C4-2B (cell line): ENCODE measurements around the gene NHS.

Experiments
- H3K27ac ChIP-seq: fragments of 450-650 bp; 2 replicates; pipeline ENCODE4 v1.5.1; 2017
- ZFX ChIP-seq: fragments of 450-650 bp; IDR thresholded peaks from 2 replicates; pipeline ENCODE4 v1.6.1; 2017
- TF ChIP-seq, protein P1 (sequence below): fragments of 450-650 bp; conservative IDR thresholded peaks from 2 replicates; pipeline ENCODE4 v1.5.1; 2017; ENCODE audit warnings: mild to moderate bottlenecking

Gene NHS

DNA sequence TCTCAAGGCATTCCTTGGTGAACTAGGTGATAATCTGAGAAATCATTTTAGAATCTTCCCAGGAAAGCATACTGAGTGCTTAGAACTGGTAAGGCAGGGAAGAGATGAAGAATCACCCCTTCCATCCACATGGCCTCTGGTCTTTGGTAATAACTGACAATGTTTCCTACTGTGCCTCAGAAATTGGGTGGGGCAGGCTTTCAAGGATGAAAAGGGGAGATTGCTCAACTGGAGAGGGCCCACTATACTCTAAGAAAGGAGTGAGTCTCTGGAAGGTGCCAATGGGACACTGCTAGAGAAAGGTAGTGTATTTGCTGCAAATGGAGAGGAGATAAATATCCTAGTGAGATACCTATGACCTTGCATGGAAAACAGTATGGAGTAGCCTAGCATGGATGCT lies 227.2 kb downstream of the NHS start:
- TF ChIP-seq, protein P1, sequence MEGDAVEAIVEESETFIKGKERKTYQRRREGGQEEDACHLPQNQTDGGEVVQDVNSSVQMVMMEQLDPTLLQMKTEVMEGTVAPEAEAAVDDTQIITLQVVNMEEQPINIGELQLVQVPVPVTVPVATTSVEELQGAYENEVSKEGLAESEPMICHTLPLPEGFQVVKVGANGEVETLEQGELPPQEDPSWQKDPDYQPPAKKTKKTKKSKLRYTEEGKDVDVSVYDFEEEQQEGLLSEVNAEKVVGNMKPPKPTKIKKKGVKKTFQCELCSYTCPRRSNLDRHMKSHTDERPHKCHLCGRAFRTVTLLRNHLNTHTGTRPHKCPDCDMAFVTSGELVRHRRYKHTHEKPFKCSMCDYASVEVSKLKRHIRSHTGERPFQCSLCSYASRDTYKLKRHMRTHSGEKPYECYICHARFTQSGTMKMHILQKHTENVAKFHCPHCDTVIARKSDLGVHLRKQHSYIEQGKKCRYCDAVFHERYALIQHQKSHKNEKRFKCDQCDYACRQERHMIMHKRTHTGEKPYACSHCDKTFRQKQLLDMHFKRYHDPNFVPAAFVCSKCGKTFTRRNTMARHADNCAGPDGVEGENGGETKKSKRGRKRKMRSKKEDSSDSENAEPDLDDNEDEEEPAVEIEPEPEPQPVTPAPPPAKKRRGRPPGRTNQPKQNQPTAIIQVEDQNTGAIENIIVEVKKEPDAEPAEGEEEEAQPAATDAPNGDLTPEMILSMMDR, result no peak
- no peak for TF ChIP-seq ZFX
- H3K27ac ChIP-seq, result no peak overlapping the region

DNA sequence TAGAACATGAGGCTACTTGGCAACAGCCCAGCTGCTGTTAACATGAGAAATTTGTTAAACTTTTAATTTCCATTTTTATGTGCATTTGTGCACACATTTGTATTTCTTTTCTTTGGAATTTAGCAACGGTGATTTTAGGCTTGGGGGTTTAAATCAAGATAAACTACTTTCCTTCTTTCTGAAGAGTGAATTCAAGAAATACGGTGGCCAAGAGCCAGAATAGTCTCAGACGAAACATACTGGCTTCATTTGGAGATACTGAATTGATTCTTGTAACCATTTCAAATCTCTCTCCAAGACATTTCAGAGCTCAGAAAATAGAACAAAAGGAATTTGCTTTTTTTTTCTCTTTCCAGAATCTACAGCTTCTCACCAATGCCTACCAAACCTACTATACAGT lies 228.2 kb downstream of the NHS start:
- TF ChIP-seq, protein P1, result no peak
- no peak for TF ChIP-seq ZFX
- no peak overlapping the region for H3K27ac ChIP-seq

DNA sequence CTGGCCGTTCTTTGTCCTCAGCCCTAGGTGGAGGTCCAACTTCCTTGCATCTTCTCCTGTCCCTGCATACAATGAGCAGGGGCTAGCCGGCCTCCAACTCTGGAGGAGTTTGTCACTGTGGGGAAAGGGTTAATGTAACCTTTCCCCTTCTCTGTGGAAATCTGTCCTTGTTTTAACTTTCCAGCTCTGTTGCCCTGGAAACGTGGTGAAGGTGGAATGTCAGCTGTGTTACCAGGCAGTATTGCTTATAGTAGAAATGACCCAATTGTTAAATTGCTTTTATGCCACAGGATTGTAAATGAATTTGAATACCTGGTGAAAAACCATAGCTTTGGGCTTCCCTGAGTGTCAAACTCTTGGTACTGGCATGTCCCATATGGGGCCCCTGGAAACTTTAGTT lies 230.7 kb downstream of the NHS start:
- TF ChIP-seq, protein P1, result no peak
- no peak for TF ChIP-seq ZFX
- H3K27ac ChIP-seq, result no peak overlapping the region

DNA sequence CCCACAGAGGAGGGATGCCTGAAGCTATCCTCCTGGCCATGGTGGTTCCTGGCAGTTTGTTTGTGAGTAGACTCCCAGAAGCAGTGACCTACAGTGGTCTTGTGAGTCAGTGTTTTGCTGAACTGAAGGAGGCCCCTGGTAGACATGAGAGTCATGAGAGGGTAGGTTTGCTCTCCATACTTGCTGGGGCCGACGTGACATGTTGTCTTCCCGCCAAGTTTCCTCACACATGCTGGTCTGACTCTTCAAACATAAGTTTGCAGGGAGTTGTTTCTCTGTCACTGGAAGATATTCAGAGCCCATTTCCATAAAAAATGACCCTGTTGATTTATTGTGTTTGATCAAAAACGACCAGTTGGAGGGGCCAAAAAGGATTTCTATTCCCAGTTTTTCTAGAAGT lies 231.2 kb downstream of the NHS start:
- no peak overlapping the region for H3K27ac ChIP-seq
- TF ChIP-seq, protein P1, result no peak
- no peak for TF ChIP-seq ZFX

DNA sequence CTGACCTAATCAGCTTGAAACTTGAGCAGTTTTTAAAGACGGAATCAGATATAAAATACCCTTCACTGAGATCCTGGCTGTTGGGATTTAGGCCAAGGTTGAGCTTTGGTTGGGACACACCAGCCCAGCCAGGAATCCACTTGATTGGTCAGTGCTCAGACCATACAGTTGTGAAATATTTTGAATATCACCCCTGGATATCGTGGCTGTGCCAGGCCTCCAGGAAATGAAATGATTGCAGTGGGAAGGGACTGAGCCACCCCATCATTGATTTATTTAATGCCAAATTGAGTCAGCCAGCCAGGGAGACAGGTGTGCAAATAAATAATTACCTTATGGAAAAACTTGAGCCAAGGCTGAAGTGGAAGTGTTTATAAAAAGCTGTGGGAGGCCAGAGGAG lies 233.9 kb downstream of the NHS start:
- TF ChIP-seq ZFX, result no peak
- TF ChIP-seq, protein P1, result no peak
- no peak overlapping the region for H3K27ac ChIP-seq

DNA sequence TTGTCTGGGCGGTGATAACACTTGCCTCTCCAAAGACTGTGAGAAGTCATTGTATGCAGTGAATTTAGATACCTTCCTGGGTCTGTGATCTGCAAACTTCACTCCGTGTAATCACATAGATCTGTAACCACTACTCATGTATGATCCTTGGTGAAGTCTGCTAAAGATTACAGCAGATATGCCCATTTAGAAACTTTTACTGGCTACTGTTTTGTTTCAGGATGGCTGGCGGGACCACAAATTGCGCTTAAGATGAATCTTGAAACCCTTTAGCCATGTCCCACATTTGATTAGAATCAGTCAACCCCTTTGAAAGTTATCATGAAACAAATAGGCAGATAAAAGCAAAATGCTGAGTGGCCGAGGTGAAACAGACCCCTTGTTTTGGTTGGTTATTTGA lies 235.8 kb downstream of the NHS start:
- no peak for TF ChIP-seq ZFX
- TF ChIP-seq, protein P1, result no peak
- H3K27ac ChIP-seq, result no peak overlapping the region

DNA sequence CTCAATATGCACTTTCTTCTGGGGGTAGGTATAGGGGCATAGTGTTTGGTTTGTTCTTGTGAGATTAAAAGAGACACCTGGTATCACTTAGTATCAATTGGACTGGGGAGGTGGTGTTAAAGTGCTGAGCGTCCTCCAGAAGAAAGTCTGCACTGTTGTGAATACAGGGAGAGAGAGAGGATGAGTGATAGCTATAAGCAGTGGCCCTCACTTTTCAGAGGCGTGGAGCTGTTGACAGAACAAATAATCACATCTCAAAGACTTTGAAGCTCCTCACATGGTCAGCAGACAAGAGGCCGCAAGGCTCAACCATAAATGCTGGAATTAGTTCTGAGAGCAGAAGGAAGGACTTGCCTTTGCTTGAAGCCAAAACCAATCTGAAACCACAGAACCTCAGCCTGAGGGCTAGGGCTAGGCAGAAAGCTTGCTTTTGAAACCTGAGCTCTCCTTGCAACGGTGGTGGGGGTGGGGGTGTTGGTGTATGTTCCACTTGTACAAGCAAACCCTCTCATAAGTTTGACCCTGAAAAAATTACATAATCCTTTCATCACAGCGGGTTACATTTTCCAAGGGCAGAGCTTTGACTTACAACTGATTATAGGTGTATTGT lies 239.1 kb downstream of the NHS start:
- no peak overlapping the region for H3K27ac ChIP-seq
- TF ChIP-seq, protein P1, result no peak
- TF ChIP-seq ZFX, result no peak
